GM18517 (cell line): ENCODE measurements around the gene MMRN1.

Experiments used
- ATAC-seq: cut with Tn5 transposase; IDR thresholded peaks from one replicate; pipeline ENCODE4 v1.9.1; 2021; ENCODE audit warnings: mild to moderate bottlenecking, moderate library complexity; ENCODE audit not compliant: unreplicated experiment

MMRN1 gene, protein sequence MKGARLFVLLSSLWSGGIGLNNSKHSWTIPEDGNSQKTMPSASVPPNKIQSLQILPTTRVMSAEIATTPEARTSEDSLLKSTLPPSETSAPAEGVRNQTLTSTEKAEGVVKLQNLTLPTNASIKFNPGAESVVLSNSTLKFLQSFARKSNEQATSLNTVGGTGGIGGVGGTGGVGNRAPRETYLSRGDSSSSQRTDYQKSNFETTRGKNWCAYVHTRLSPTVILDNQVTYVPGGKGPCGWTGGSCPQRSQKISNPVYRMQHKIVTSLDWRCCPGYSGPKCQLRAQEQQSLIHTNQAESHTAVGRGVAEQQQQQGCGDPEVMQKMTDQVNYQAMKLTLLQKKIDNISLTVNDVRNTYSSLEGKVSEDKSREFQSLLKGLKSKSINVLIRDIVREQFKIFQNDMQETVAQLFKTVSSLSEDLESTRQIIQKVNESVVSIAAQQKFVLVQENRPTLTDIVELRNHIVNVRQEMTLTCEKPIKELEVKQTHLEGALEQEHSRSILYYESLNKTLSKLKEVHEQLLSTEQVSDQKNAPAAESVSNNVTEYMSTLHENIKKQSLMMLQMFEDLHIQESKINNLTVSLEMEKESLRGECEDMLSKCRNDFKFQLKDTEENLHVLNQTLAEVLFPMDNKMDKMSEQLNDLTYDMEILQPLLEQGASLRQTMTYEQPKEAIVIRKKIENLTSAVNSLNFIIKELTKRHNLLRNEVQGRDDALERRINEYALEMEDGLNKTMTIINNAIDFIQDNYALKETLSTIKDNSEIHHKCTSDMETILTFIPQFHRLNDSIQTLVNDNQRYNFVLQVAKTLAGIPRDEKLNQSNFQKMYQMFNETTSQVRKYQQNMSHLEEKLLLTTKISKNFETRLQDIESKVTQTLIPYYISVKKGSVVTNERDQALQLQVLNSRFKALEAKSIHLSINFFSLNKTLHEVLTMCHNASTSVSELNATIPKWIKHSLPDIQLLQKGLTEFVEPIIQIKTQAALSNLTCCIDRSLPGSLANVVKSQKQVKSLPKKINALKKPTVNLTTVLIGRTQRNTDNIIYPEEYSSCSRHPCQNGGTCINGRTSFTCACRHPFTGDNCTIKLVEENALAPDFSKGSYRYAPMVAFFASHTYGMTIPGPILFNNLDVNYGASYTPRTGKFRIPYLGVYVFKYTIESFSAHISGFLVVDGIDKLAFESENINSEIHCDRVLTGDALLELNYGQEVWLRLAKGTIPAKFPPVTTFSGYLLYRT

DNA sequence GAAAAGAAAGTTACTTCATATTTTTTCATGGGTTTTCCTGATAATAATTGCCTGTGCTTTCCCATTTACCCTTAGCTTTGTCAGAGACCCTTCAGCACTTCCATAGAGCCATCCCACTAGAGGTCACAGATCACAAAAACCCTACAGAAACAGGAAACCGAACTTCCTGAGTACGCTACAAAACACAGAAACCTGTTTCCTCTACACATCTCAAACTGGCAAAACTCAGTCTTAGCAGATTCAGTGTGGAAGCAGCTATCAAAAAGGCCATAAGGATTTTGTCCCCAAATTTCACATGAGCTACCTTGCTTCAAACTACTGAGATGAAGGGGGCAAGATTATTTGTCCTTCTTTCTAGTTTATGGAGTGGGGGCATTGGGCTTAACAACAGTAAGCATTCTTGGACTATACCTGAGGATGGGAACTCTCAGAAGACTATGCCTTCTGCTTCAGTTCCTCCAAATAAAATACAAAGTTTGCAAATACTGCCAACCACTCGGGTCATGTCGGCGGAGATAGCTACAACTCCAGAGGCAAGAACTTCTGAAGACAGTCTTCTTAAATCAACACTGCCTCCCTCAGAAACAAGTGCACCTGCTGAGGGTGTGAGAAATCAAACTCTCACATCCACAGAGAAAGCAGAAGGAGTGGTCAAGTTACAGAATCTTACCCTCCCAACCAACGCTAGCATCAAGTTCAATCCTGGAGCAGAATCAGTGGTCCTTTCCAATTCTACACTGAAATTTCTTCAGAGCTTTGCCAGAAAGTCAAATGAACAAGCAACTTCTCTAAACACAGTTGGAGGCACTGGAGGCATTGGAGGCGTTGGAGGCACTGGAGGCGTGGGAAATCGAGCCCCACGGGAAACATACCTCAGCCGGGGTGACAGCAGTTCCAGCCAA lies at the start of gene MMRN1:
MMRN1 (plus strand) TSS at position 206 of the 902 bp plus-strand sequence; CDS start at position 324, 118 bp downstream.
- peak; percentile 73 for ATAC-seq

DNA sequence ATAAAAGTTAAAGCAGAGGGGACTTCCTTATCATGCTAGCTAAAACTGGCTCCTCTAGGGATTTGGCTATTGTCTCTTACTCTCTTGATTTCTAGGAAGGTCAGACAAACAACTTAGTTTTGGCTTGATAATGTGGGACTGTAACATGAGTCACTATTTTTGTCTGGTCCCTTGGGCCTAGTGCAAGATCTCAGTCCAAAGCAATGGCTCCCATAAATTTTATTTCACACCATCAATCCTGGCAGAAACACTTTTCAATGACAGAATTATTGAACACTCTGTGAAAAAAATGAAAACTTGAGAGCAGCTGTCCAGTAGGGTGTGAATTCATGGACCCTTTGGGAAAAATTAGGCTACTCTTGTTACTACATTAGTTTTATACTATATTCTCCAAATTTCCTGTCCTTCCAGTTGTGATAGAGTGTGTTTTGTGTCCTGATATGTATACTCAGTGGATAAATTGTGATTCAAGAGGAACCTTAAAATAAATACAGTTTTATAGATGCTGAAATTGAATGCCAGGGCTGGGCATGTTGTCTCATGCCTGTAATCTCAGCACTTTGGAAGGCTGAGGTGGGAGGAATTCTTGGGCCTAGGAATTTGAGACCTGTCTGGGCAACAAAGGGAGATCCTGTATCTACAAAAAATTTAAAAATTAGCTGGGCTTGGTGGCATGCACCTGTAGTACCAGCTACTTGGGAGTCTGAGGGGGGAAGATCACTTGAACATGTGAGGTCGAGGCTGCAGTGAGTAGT lies 46.9 kb upstream of the MMRN1 start:
- ATAC-seq: no peak

DNA sequence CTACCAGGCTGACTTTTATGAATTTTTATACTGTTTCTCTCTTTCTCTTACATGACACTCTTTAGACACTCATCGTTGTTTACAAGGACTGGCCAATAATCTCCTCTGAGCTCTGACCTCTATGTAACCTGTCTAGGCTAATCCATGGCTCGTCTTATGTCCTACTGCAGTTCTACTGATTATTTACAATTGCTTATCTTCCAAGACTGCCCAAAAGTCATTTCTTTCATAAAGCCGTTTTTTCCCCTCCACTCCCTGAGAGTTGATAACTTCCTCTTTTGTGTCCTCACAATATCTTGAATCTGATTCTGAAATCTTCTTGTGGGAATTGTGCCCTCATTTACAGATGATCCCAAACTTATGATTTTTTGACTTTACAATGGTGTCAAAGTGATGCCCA lies 39.4 kb upstream of the MMRN1 start:
- no peak for ATAC-seq

DNA sequence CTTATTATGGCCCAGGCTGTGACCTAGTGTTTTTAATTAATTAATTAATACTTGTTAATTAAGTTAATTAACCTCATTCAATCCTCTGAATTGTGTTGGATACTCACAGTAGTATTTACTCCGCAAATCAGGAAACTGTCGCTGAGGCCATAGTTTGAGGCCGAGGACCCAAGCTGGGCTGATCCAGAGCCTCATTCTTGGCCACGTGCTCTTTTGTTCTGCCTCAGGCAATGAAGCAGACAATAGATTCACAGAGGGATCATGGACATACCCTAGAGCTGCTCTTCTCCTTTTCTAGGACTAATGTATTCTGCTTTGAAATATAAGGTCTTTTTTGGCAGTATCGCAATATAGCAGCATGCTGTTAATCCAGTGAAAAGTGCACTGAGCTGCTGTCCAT lies 33.7 kb upstream of the MMRN1 start:
- ATAC-seq: no peak

DNA sequence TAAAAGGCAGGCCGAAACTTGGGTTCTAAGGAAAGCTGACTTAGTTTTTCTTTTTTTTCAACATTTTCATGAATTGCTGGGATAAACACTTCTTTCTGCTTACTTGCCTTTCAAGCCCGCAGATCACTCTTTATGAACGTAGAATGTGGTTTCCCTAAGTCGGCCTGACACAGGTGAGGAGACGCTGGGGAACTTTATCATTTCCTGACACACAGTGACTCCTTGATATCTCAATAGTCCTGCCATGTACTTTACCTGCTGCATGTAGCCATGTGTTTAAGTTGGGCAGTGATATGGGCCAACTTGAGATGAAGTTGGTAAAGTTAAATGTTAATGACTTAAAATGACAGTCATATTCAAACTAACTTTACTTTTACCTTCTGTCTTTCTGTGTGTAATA lies 31.1 kb upstream of the MMRN1 start:
- no peak for ATAC-seq

DNA sequence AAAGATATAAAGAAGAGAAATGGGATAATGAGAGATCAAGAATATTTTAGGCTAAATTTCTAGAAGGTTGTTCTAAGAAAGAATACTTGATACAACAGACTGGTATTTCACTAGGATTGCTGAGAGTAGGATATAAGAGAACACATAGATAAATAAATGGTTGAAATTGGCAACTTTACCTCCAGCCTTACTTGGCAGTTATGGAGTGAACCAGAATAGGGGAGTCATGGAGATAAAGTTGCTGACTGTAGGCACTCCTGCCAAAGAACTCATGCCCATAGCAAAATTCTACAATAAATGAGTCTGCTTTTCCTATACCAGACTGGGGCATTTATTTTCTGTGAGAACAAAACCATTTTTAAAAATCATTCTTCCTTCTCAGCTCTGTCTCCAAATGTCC lies 26.4 kb upstream of the MMRN1 start:
- ATAC-seq: no peak

DNA sequence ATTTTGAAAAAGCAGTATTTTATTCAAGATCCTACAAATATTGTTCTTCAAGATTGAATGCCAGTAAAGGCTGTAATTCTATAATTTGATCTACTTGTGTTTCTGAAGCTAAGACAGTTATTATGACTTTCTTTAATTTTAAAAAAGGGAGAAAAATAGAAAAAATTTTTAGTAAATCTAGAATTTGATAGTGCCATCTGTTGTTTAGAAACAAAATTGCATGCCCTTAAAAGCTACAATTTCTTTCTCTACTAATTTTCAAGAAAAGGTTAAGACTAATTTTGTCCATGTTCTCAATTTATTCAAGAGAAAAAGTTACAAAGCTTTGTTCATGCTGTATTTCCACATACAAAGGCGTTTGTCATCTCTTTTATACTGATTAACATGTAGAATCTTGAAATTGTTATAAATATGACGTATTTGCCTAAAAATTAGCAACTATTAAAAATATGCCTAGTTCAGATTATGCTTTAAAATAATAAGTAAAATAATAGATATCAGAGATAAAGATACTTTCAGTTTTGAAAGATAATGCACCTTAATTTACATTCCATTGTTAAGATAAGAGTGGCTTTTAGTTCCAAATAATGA lies 25.6 kb upstream of the MMRN1 start:
- no peak for ATAC-seq

DNA sequence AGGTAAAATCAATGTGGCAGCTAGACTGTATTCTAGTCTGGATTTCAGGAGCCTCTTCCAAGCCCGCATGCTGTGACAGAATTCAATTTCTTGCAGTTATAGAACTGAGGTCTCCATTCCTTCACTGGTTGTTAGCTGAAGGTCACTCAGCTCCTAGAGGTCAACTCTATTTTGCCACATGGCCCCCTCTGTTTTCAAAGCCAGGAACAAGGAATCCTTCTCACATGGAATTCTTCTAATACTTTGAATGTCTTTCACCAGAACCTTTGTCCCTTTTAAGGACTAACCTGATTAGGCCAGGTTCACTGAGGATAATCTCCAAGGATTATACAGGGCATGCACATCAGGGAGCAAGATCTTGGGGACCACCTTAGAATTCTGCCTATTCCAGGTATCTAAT lies 23.4 kb upstream of the MMRN1 start:
- ATAC-seq: no peak

DNA sequence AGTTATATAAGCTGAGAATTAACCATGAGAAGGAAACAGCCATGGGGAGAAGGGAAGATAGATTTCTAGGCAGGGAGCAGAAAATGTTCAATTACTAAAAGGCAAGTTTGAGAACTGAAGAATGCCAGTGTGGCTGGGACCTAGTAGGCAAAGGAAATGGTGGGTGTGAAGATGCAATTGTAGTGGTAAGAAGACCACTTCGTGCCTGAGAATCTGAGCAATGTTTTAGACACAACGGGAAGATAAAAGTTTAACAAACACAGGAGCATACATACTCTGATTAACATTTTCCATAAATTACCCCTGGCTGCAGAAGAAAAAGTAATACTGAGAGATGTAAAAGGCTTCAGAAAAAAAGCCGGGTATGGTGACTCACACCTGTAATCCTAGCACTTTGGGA lies 18.1 kb upstream of the MMRN1 start:
- no peak for ATAC-seq

DNA sequence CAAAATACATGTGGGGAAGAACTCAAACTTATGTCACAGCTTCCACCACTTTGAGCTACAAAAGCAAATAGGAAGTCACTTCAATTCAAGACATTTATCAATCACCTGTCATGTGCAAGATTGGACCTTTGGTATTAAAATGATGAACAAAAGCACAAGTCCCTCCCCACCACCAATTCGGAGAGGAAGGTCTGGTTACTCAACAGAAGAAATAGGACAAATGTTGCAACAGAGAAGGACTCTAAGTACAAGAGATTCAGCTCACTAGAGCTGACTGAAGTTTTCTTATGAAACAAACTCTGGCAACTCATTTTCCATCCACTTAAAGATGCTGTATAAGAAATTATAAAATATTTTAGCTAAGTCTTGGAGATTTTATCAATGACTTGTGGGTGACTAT lies 16.0 kb upstream of the MMRN1 start:
- no peak for ATAC-seq

DNA sequence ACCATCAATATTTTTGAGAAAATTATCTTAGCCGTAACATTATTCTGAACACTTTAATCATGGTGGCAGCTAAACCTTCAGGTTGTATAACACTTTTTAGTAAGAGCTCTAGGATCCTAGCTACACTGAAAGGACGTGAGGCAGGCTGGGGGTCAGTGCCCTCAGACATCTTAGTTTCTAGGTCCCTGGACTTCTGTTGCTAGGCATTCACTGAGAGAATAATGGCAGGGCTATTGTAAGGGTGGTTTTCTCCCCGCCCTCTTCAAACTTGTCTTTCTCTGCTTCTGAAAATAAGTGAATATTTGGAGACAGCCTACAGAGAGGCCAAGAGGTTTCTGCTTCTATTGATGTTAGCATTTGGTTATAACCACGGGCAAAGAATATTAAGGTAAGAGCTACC lies 15.4 kb upstream of the MMRN1 start:
- ATAC-seq: no peak

DNA sequence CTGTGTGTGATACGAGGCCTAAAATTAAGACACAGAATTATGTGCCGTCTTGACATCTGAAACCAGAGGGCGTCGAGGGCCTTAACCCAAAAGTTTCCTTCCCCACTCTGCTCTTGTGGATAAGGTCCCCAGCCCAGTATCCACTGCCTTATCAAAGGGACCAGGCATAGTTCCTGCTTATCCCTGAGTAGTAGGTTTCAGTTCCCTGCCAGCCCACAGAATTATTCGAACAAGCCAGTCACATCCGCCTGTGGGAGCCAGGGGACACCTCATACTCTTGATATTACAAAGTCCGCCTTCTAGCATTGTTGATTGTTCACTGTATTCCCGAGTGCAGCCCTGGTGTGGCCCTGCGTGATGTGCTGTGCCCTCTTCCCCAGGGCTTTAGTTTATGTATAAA lies 5.4 kb upstream of the MMRN1 start:
- ATAC-seq: no peak

DNA sequence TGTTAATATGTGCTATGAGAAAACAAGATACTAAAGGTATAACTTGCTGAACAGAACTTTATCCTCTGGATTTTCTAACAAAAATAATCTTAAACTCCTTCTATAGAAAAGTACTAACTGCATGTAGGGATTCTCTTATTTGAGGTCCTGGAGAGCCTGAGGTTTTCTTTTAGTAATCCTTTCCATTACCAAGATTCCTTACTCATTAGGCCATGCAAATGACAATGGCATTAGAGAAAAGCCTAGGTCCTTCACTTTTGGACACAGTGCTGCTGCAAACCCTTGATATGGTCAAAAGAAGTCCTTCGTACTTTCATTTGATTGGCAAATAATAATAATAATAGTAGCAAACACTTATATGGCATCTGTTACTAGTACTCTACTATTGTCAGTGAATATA lies 3.2 kb downstream of the MMRN1 start:
- no peak for ATAC-seq

DNA sequence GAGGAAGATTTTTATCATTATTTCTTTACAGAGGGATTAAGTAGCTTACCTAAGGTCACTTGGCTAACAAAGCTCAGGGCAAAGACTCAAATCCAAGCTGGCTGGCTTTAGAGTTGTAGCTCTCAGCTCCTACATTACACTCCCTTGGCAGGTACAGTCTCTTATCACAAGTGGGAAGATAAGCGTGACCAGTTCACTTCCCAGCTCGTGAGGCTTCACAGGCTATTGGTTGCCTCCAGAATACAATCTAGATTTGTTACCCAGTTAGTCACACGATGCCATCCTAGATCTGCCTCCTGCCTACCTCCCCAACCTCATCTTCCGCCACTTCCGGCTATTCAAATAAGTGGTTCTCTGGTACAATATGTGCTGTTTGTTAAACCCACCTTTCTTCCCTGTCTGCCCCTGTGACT lies 3.7 kb downstream of the MMRN1 start:
- ATAC-seq: peak; percentile 50

DNA sequence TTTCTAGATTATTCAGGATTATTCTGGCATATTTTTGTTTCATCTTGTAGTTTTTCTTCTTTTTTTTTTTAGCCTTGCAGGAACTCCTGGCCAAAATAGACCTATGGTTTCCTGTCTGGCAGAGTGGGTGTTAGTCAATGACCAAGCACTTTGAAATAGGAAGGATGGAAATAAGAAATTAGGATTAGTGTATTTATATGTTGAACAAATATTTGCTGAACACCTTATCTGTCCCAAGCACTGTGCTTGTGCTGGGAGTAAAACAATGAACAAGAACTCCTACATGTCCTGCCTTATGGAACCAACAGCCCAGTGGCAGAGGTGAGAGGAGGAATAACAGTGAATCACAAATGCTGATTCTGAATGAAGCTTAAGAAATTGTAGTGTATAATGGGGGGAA lies 4.5 kb downstream of the MMRN1 start:
- no peak for ATAC-seq

DNA sequence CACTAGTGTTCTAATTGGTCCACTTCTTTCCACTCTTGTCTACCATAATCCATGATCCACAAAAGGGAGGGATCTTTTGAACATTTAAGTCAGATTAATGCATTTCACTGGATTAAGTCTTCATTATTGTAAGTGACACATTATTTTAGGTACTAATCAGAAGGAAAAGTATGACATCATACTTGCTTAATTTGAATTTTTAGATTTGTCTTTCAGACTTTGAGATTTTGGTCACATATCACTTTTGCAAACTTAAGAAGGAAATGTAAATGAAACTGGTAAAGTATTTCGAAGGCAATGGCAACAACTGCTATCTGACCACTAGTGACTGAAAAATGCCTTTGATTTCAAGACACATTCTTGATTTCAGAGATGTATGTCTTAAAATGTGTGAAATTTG lies 5.2 kb downstream of the MMRN1 start:
- ATAC-seq: no peak

DNA sequence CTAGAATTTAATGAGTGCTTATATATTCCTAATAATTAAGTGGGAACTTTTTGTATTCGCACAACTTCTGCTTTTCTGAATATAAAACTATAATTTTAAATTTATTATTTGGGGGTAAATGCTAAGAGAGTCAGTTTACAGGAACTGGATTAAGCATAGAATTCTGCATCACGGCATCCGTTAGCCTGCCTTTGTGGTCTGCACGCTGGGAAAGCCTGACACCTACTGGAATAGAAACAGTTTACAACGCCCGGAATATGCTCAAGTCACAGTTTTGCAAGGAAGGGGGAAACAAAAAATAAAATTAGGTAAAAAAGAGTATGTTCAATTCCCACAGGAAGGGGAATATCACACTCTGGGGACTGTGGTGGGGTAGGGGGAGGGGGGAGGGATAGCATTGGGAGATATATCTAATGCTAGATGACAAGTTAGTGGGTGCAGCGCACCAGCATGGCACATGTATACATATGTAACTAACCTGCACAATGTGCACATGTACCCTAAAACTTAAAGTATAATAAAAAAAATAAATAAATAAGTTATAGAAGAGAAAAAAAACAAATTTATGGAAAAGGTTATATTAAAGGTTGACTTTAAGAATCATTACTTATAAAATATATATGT lies 7.3 kb downstream of the MMRN1 start:
- ATAC-seq: peak; percentile 81

DNA sequence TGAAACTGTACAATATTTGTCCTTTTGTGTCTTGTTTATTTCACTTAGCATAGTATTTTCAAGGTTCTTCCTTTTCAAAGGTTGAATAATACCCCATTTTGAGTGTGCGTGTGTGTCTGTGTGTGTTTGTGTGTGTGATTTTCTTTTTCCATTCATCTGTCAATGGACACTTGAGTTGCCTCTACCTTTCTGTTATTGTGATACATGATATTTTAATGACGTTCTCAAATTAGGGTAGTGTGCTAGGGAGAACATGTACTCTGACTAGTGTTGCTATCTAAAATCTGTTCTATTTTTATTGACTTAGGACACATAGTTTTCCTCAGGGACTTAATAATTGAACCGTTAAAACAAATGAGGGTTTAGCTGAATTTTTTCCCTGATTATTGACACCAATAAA lies 9.9 kb downstream of the MMRN1 start:
- ATAC-seq: no peak

DNA sequence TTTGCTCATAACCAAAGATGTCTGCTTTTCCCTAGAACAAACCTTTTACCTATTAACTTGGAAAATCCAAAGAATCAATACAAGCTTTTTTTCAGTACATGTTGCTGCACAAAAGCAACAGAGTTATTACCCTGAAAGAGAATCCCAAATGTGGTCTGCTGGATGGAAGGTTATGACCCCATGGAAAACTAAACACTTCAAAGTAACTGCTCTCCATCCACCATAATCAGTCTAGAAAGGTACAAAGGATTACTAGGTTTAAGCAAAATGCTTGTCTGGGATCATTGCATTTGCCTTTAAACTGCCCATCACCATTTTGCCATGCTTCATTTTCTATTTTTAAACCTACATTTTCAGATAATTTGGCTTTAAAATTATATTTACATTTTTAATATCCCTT lies 11.7 kb downstream of the MMRN1 start:
- no peak for ATAC-seq
